SH-SY5Y (cell line): Measurements from ENCODE around the gene CTBP2.

ENCODE experiments used
- GATA2 ChIP-seq: IDR thresholded peaks from 2 replicates; pipeline ENCODE4 v1.6.1; 2011; ENCODE audit warnings: mild to moderate bottlenecking, low read depth, low read length
- GATA3 ChIP-seq: IDR thresholded peaks from 2 replicates; pipeline ENCODE4 v1.6.1; 2011; ENCODE audit warnings: low read depth, mild to moderate bottlenecking, low read length, moderate library complexity

GRCh38 chr10:125169915-125170314, 9.6 kb upstream of the CTBP2 start:
- TF ChIP-seq GATA2 (no peak), GATA3 (no peak)
